HEK293 (cell line): ENCODE data around the gene RBM20.

Experiments used
- AEBP2 ChIP-seq: fragments of 450-650 bp; formaldehyde crosslinking; IDR thresholded peaks from 2 replicates; pipeline ENCODE4 v1.5.1; 2016; ENCODE audit warnings: missing biosample characterization, missing genetic modification characterization, borderline replicate concordance
- CTCF ChIP-seq: fragments of 450-650 bp; formaldehyde crosslinking; IDR thresholded peaks from 2 replicates; pipeline ENCODE4 v1.5.1; 2016; ENCODE audit warnings: missing biosample characterization, missing genetic modification characterization
- RBAK ChIP-seq: fragments of 450-650 bp; formaldehyde crosslinking; IDR thresholded peaks from 2 replicates; pipeline ENCODE4 v1.5.1; 2016; ENCODE audit warnings: missing biosample characterization, missing genetic modification characterization
- YY1 ChIP-seq: fragments of 450-650 bp; formaldehyde crosslinking; IDR thresholded peaks from 2 replicates; pipeline ENCODE4 v1.5.1; 2018; ENCODE audit warnings: missing biosample characterization, missing genetic modification characterization
- ZBTB48 ChIP-seq: fragments of 450-650 bp; formaldehyde crosslinking; IDR thresholded peaks from 2 replicates; pipeline ENCODE4 v1.5.1; 2016; ENCODE audit warnings: missing biosample characterization, missing genetic modification characterization
- ZNF133 ChIP-seq: fragments of 450-650 bp; formaldehyde crosslinking; IDR thresholded peaks from 2 replicates; pipeline ENCODE4 v1.5.1; 2016; ENCODE audit warnings: missing biosample characterization, missing genetic modification characterization
- ZNF138 ChIP-seq: fragments of 450-650 bp; formaldehyde crosslinking; IDR thresholded peaks from 2 replicates; pipeline ENCODE4 v1.5.1; 2016; ENCODE audit warnings: missing biosample characterization, missing genetic modification characterization, borderline replicate concordance
- ZNF416 ChIP-seq: fragments of 450-650 bp; formaldehyde crosslinking; IDR thresholded peaks from 2 replicates; pipeline ENCODE4 v1.5.1; 2016; ENCODE audit warnings: missing biosample characterization, missing genetic modification characterization
- ZNF513 ChIP-seq: fragments of 450-650 bp; IDR thresholded peaks from 2 replicates; pipeline ENCODE4 v1.5.1; 2018; ENCODE audit warnings: missing biosample characterization, missing genetic modification characterization
- ZNF549 ChIP-seq: fragments of 450-650 bp; IDR thresholded peaks from 2 replicates; pipeline ENCODE4 v1.5.1; 2018; ENCODE audit warnings: missing biosample characterization, missing genetic modification characterization, mild to moderate bottlenecking, inconsistent platforms, moderate library complexity
- ZNF664 ChIP-seq: fragments of 450-650 bp; formaldehyde crosslinking; IDR thresholded peaks from 2 replicates; pipeline ENCODE4 v1.5.1; 2016; ENCODE audit warnings: missing biosample characterization, missing genetic modification characterization
- ZNF701 ChIP-seq: fragments of 450-650 bp; formaldehyde crosslinking; IDR thresholded peaks from 2 replicates; pipeline ENCODE4 v1.5.1; 2016; ENCODE audit warnings: missing biosample characterization, missing genetic modification characterization
- TF ChIP-seq, protein P1 (sequence below): fragments of 450-650 bp; formaldehyde crosslinking; IDR thresholded peaks from 2 replicates; pipeline ENCODE4 v1.5.1; 2016; ENCODE audit warnings: missing biosample characterization, missing genetic modification characterization, borderline replicate concordance

DNA sequence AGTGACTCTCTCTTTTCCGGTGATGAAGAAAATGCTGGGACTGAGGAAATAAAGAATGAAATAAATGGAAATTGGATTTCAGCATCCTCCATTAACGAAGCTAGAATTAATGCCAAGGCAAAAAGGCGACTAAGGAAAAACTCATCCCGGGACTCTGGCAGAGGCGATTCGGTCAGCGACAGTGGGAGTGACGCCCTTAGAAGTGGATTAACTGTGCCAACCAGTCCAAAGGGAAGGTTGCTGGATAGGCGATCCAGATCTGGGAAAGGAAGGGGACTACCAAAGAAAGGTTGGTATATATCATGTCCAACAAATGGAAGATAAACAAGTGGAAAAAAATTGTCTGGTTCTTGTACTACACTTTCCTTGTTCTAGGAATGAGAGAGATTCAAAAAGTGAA, 237.1 kb downstream of the RBM20 start:
- TF ChIP-seq CTCF (tag by site-specific recombination) = no peak
- TF ChIP-seq ZNF133 = no peak
- no peak for TF ChIP-seq ZNF664
- no peak for TF ChIP-seq AEBP2
- no peak for TF ChIP-seq ZNF416 (tag by site-specific recombination)
- TF ChIP-seq ZBTB48 (tag by site-specific recombination) = no peak
- TF ChIP-seq ZNF513 (tag by site-specific recombination) = no peak
- no peak for TF ChIP-seq ZNF138 (tag by site-specific recombination)
- TF ChIP-seq RBAK (tag by site-specific recombination) = no peak
- TF ChIP-seq, protein P1, sequence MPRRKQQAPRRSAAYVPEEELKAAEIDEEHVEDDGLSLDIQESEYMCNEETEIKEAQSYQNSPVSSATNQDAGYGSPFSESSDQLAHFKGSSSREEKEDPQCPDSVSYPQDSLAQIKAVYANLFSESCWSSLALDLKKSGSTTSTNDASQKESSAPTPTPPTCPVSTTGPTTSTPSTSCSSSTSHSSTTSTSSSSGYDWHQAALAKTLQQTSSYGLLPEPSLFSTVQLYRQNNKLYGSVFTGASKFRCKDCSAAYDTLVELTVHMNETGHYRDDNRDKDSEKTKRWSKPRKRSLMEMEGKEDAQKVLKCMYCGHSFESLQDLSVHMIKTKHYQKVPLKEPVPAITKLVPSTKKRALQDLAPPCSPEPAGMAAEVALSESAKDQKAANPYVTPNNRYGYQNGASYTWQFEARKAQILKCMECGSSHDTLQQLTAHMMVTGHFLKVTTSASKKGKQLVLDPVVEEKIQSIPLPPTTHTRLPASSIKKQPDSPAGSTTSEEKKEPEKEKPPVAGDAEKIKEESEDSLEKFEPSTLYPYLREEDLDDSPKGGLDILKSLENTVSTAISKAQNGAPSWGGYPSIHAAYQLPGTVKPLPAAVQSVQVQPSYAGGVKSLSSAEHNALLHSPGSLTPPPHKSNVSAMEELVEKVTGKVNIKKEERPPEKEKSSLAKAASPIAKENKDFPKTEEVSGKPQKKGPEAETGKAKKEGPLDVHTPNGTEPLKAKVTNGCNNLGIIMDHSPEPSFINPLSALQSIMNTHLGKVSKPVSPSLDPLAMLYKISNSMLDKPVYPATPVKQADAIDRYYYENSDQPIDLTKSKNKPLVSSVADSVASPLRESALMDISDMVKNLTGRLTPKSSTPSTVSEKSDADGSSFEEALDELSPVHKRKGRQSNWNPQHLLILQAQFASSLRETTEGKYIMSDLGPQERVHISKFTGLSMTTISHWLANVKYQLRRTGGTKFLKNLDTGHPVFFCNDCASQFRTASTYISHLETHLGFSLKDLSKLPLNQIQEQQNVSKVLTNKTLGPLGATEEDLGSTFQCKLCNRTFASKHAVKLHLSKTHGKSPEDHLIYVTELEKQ = no peak
- no peak for TF ChIP-seq ZNF701 (tag by site-specific recombination)
- no peak for TF ChIP-seq YY1 (tag by site-specific recombination)
- TF ChIP-seq ZNF549 (tag by site-specific recombination) = no peak
